COR-L47 (cell line): ENCODE measurements around the gene SEC24B.

ENCODE experiments used
- DNase-seq: peaks from one replicate; lab custom pipeline; 2025; lab: John Stamatoyannopoulos, UW

Gene SEC24B

DNA sequence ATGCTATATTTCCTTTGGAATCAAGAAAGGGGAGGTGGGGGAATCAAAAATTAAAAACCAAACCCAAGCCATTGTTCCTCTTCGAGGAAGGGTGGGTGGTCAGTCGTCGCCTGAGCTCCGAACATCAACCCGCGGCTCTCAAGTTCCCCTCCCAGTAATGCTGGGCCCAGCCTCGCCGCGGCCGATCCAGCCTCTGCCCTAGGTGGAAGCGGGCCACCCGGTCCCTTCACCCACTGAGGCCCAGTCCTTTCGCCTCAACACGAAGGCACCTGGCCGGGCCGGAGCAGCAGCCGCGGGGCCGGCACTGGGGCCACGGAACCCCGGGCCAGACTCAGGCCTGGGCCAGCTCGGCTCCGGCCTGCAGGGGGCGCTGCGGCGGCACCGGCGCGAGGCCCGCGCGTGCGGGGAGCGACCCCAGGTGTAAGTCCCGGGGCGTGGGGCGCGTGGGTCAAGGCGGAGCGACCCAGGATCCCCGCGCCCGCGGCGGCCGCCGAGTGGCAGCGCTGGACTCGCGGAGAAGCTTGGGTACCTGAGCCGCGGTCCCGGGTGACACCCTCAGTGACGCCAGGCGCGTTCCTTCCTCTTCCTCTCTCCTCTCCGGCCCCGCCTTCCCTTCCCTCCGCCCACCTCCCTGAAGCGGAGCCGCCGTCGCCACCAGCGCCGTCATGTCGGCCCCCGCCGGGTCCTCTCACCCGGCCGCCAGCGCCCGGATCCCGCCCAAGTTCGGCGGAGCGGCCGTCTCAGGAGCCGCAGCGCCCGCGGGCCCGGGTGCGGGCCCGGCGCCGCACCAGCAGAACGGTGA lies at the start of gene SEC24B:
Gene SEC24B (plus strand): TSS at position 611 of the 802 bp plus-strand sequence. CDS start 55 bp downstream, at position 666.
- peak; percentile 55 for DNase-seq

DNA sequence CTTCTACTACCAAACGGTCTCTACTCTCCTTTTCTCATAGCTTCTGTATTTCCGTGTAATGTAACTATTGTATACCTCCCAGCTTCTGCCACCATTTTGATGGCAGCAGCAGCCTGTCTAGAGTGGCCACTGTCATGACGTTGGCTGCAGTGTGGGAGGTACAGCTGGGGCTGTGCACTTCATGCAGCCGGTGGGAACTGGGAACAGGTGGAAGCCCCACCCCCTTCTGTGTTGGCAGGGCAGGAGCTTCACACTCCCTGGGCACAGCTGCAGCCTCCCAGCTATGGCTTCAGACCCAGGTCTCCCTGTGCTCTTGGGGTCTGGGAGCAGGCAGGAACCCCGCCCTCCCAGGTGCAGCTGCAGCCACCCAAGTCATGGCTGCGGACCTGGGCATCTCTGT lies 49.8 kb upstream of the SEC24B start:
- DNase-seq: no peak

DNA sequence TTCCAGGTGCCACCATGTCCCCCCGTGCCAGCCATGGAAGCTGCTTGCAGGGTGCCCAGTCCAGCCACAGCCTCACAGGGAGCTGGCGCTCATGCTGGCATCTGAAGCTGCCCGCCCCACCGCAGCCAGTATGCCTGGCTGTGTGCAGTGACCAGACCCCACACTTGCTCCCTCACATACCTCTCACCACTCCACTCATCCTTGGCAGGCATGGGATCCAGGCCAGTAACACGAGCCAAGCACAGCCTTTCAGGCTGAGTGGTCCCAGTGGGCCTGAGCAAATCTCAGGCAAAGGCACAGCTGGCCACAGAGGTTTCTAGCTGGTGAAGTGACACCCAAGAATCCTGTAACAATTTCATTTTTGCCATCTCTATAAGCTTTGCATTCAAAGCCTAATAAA lies 48.4 kb upstream of the SEC24B start:
- DNase-seq: no peak

DNA sequence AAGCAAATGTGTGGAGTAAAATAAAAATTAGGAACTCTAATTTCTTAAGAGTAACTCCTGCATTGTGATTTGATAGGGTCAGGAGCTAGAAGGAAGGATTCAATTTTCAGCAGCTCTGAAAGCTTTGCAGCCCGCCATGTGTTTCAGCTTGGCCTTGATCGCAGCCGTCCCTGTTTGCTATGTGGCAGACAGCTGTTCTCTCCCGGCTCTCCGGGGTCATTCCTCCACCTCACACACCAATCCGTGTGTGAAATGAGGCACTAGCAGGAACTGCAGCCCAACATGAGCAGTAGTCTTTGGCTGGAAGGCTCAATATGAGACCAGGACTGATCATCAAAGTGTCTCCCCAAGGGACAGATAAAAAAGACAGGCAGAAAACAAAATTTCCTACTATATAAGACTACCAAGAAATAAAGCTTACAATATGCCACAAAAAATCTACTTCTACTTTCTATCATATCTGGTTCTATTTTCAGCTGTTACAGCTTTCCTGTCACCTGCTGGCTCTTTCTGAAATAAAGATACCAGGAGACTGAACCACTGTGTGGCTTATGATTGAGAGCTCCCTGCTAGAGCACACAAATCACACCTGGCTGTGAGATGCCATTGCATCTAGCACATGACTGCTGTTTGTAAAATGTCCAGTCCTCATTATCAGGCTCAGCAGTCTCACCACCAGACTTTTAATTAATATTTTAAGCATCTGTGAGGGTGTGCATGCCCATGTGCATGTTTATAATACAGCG lies 44.1 kb upstream of the SEC24B start:
- no peak for DNase-seq

DNA sequence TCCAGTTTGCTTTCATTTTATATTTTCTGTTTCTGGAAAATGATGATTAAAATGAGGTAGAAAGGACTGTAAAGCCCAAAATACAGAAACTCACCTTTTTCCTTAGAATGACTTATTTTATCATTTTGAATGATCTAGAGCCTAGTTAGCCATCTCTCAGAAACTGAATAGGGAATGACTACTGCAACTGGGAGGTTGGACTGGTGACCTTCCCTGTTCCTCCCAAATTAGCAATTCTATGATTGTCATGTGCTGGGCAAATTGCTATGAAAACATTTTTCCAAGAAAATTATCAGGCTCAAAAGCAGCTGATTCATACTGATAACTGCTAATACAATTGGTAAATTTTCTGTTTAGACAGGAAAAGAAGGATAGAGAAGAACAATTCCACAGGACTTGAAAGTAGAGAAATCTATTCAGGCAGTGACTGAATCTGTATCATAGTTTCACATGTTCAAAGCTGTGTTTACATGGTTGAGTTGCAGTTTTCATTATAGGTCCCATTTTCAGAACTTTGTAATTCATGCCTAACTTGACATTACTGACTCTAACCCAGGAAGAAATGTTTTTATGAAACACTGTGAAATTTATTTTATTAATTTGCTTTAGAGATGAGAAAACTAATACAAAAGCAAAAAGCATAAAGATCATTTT lies 43.4 kb upstream of the SEC24B start:
- no peak for DNase-seq

DNA sequence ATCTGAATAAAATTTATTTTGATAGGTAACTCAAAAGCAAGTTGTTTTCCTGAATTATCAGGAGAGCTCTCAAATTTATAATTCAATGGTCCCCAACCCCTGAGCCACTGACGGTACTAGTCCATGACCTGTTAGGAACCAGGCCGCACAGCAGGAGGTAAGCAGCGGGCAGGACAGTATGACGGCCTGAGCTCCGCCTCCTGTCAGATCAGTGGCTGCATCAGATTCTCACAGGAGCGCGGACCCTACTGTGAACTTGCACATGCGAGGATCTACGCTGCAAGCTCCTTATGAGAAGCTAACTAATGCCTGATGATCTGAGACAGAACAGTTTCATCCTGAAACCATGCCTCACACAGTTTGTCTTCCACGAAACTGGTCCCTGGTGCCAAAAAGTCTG lies 37.9 kb upstream of the SEC24B start:
- DNase-seq: no peak

DNA sequence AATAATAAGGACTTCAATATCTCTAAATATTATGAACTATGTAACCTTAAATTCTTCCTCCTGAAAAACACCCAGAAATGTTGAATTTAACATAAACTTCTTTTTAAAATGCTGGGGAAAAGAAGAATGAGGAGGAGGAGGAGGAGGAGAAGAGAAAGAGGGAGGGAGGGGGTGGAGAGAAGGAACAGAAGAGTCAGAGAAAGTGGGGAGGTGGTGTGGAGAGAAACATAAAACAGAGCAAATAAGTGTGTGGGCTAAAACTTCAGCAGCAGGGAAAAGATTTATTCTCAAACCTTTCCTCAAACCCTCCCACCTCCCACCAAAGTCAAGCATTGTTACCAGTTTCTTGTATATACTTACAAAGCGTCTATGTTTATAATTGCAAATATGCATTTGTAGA lies 34.7 kb upstream of the SEC24B start:
- DNase-seq: no peak

DNA sequence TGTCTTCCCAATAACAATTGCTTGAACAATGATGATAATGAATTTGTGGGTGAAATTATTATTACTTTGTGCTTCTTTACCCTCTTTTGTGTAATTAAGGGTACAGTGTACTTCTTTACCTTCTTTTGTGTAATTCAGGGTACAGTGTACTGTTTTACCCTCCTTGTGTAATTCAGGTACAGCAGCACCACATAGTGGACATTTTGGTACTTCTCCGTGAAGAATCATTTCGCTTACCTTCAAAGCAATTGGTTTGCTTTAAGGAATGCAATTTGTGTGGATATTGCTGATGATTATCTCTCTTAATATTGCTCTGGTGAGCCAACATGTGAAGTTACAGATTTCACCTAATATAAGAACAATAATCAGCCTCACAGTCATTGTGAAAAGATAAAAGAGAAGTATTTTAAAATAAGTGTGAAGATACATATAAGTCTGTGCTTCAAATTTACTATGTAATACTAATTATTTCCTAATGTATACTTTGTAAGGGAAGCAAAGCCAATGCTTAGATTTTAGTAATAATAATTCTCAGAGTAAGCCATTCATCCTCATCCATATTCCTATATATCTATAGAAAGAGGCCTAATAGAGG lies 27.2 kb upstream of the SEC24B start:
- peak; percentile 19 for DNase-seq

DNA sequence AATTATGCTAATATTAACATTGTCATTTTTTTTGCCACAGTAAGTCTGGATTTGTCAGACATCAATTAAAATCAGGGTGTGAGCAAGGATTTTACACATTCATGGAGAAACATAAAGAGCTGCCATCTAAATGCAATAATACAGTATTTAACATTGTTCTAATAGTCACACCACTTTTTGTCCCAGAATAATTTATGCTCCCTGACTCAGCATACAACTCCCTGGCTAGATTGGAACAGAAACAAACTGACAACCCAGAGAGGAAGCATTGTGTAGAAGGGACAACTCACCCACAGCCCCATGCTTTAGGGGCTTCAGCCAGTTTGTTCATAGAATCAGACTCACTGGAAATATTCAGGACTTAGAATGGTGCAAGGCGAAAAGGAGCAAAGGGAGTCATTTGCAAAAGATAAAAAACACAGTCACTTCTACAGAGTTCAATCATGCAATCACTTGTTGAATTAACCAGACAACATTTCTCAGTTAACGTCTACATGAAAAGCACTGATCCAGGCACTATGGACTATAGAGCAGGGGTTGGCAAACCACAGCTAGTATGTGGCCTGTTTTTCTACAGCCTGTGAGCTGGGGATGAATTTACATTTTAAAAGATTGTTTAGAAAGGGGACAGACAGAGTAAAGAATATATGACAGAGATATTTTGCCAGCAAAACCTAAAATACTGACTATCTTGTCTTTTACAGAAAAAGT lies 26.4 kb upstream of the SEC24B start:
- DNase-seq: no peak

DNA sequence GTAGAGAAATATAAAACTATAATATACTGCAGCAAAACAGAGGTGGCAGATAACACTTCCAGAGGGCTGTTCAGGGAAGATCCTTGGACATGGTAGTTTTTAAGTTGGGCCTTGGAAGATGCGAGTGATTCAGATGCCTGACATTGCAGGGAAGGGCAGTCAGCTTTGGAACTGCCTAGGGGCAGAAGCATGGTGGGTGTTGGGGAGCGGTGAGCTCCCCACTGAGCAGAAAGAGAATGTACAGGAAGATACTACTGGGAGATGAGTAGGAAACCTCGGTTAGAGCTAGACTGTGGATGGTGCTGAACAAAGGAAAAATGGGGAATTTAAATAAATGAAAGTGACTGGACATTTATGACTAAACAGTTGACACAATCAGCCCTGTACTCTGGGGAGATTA lies 24.9 kb upstream of the SEC24B start:
- no peak for DNase-seq

DNA sequence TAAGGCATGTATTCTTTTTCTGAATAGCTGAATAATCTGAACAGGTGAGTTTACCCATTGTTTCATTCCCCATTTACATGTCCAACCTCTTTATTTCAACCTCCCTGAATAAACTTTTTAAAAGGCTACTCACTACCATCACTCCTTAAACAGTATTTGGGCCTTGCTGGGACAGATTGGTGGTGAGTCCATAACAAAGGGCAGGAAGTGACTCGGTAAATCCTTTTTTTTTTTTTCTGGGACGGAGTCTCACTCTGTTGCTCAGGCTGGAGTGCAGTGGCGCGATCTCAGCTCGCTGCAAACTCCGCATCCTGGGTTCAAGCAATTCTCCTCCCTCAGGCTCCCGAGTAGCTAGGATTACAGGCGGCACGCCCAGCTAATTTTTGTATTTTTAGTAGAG lies 23.4 kb upstream of the SEC24B start:
- no peak for DNase-seq

DNA sequence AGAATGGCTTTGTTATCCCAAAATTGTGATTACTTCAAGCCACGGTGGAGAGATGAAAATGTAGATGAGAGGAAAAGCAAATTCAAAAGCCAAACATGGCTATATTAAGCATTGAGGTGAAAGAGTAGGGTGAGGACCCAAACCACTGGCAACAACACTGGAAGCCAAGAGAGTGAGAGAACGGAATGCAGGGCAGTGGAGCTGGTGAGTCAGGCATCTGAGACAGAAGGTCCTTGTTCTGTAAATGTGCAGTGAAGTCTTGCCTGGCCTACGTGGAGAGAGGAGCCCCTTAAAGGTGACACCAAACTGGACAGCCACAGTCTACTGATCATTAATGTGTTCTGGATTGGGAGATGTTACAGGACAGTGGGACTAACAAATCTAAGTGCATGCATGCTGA lies 22.8 kb upstream of the SEC24B start:
- no peak for DNase-seq

DNA sequence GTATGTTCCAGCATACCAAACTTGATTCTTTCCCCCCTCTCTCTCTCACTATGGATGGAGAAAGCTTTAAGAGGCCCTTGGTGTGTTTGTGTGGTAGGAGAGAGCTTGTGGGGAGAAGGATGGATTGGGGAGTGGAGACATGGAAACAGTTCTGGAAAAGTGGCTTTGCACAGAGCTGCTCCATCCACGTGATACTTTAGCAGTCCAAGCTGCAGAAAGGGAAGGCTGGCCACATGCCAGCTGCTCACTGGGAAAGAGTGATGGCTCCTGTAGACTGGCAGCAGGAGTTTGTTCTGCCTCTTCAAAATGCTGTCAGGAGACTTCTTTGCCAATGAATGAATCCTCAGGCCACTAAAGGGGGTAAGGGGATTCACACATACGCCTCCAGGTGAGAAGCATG lies 21.7 kb upstream of the SEC24B start:
- peak; percentile 25 for DNase-seq

DNA sequence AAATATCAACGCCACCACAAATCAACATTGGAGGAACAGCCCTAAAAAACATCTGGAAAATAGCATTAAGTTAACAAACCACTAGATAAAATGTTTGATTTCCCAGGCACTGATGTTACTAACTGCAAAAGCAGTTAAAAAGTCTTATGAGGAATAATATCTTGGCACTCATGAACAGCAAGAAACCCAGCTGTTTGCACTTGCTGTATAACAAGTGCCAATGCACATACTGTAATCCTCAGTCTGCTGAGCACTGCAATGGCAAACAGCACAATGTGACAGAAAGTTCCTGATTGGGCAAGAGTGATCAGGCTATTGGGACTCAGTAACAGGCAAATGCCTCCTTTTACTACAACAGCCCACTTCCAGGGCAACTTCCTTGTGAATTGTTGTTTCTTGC lies 20.8 kb upstream of the SEC24B start:
- DNase-seq: no peak

DNA sequence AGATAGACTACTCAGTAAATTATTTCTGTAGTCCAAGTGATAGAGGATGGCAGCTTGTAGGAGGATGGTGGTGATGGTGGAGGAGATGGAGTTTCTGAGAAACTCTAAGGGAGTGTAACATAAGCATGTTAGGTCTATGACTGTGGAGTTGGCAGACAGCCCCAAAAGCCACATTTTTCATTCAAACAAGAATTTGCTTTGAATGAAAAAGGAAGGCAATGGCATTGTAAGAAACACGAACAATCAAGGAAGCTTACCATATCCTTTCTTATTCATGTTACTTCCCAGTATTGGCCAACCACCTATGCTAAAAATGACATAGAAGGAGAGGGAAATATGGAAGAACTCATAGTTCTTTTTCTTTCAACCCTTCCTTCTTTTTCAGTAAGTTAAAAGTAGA lies 18.7 kb upstream of the SEC24B start:
- no peak for DNase-seq

DNA sequence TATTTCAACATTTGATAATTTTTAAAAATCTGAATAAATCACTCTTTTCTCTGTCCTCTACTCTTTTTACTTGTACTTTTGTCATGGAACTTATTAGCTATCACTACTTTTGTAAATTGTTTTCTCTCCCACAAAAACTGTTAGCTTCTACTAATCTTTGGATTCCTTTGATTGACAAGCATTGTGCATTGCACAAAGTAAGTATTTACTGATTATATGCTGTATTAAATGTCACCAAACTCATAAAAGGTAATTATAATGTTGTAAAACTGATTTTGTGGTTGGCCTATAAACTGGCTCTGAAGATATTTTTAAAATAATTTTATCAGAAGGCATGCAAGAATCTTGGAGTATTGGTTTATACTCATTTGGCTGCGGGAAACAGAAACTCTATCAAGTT lies 15.0 kb upstream of the SEC24B start:
- no peak for DNase-seq

DNA sequence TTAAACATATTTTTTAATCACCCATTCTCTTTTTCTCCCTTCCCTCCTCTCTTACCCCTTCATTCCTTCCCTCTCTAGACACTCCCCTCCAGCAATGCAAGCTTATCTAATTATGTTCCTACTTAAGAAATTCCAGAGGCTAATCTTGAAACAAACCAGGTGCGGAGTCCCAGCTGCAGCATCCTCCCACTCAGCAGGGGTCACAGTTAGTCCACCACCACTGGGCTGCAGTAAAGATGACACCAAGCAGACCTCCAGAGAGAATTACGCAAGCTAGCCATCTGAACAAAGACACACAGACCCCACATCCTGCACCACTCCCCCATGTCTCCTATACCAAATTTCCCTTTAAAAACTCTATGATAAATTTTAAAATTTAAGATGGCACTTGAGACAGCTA lies 13.9 kb upstream of the SEC24B start:
- no peak for DNase-seq

DNA sequence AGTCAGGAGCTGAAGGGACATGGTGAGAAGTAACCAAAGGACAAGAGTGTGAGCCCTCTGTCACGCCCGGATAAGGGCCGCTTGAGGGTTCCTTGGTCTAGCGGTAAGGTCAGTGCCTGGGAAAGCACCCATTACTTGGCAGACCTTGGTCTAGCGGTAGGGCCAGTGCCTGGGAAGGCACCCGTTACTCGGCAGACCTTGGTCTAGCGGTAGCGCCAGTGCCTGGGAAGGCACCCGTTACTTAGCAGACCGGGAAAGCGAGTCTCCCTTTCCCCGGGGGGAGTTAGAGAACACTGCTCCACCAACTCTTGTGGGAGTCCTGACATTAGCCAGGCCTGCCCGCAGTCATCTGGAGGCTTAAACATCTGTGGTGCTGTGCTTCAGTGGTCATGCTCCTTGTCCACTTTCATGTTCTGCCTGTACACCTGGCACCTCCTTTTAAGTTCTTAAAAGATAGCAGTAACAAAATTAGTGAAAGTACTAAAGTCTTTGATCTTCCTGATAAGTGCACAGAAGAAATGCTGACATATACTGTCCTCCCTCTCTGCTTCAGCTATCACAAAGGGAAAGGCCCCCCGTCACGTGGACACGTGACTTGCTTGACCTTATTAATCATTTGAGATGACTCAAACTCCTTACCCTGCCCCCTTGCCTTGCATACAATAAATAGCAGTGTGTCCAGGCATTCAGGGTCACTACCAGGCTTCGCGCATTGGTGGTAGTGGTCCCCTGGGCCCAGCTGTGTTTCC lies 9.3 kb upstream of the SEC24B start:
- no peak for DNase-seq

DNA sequence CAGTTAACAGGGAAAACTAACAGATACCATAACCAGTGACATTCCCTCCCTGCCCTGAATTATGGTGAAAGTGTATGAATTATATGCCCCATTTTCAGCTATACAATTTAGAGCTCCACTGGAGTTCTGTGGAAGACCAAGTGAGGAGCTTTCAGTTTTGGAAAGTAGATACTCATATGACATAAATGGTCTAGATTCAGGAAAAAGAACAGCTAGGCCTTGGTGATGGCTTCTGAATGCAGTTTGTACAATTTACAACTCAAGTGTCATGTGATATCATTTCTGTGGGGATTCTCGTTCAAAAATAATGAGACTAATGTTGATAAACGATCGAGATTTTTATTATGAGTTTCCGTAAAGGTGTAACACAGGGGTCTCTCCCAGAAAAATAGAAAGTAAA lies 8.2 kb upstream of the SEC24B start:
- no peak for DNase-seq

DNA sequence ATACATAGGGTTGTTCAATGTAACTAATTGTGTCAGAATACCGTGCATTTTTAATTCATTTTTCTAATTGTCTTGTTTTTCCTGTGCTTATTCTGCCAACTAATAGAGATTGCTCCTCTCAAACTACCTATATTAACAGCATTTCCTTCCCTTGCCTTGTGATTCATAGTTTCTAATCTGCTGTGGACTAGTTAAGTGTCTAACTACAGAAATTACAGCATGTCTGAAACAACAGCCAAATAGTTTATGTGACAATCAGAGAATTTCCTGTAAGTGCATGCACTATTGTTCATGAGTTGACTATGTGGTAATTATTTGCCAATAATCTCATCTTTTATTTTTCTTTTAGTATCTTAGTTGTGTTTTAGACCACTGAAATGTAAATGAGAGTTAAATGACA lies 4.1 kb upstream of the SEC24B start:
- DNase-seq: no peak

DNA sequence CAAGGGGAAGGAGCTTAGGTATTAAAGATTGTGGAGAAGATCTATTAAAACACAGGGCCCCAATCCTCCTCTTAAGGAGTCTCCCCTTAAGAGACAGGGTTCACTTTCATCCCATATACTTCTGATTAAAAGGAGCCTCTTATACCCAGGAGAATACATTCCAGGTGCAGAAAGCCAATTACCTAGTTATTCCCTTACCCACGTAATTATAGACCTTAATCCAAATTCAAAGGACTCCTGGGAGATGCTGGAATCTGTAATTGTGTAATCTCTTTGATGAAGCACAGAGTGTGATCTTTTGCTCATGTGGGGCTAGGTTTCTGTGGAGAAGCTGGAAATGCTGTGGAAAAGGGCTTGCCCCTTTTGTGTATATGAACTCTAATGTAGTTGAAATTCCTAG lies 1.4 kb upstream of the SEC24B start:
- peak; percentile 19 for DNase-seq
